H9 (cell line): Measurements from ENCODE around the gene WDR43. TPM values are rescaled to one million over a fixed set of nuclear protein-coding genes. Genes with fewer than 3 reads are reported as not detected.
A peak's percentile ranks its signal among the peaks of the same experiment; 100 is the strongest.

Experiments used
- DNase-seq: peaks from one replicate; pipeline ENCODE4 v3.0.0-alpha.2; 2017
- H2AFZ ChIP-seq: one replicate; pipeline ENCODE4 v1.6.1; 2013; ENCODE audit warnings: mild to moderate bottlenecking, low read length, control low read depth, moderate library complexity
- H2AK5ac ChIP-seq: 2 replicates; pipeline ENCODE4 v1.6.1; 2013; ENCODE audit warnings: low read length, control low read depth, mixed read lengths; ENCODE audit not compliant: insufficient read length
- H2BK120ac ChIP-seq: one replicate; pipeline ENCODE4 v1.6.1; 2013; ENCODE audit warnings: low read depth, mild to moderate bottlenecking, low read length, control low read depth, inconsistent platforms; ENCODE audit not compliant: poor library complexity, severe bottlenecking
- H2BK12ac ChIP-seq: 2 replicates; pipeline ENCODE4 v1.6.1; 2013; ENCODE audit warnings: low read length, control low read depth, mixed read lengths, low read depth; ENCODE audit not compliant: insufficient read length
- H2BK15ac ChIP-seq: 2 replicates; pipeline ENCODE4 v1.6.1; 2013; ENCODE audit warnings: low read depth, low read length, control low read depth
- H2BK20ac ChIP-seq: one replicate; pipeline ENCODE4 v1.6.1; 2013; ENCODE audit warnings: low read depth, mild to moderate bottlenecking, low read length, control low read depth, inconsistent platforms; ENCODE audit not compliant: poor library complexity, severe bottlenecking
- H2BK5ac ChIP-seq: 2 replicates; pipeline ENCODE4 v1.6.1; 2013; ENCODE audit warnings: low read length, control low read depth, mixed read lengths; ENCODE audit not compliant: insufficient read length
- H3K14ac ChIP-seq: 2 replicates; pipeline ENCODE4 v1.6.1; 2013; ENCODE audit warnings: low read length, control low read depth; ENCODE audit not compliant: insufficient read depth
- H3K18ac ChIP-seq: 2 replicates; pipeline ENCODE4 v1.6.1; 2013; ENCODE audit warnings: low read depth, mild to moderate bottlenecking, mixed read lengths, low read length, control low read depth; ENCODE audit not compliant: insufficient read length
- H3K23ac ChIP-seq: 2 replicates; pipeline ENCODE4 v1.6.1; 2013; ENCODE audit warnings: low read length, control low read depth, mixed read lengths, low read depth; ENCODE audit not compliant: insufficient read length
- H3K23me2 ChIP-seq: 2 replicates; pipeline ENCODE4 v1.6.1; 2013; ENCODE audit warnings: low read depth, mild to moderate bottlenecking, mixed read lengths, low read length, control low read depth; ENCODE audit not compliant: insufficient read length, poor library complexity, severe bottlenecking
- H3K27ac ChIP-seq: 2 replicates; pipeline ENCODE4 v1.5.1; 2013; ENCODE audit warnings: low read length, control low read depth, mixed read lengths, low read depth; ENCODE audit not compliant: insufficient read length
- H3K27me3 ChIP-seq: 2 replicates; pipeline ENCODE4 v1.6.1; 2013; ENCODE audit warnings: low read length, control low read depth, inconsistent platforms; ENCODE audit not compliant: insufficient read depth
- H3K4ac ChIP-seq: 2 replicates; pipeline ENCODE4 v1.6.1; 2013; ENCODE audit warnings: low read depth, mild to moderate bottlenecking, control low read depth, inconsistent platforms, low read length, moderate library complexity
- H3K4me1 ChIP-seq: 2 replicates; pipeline ENCODE4 v1.6.1; 2013; ENCODE audit warnings: low read length, control low read depth, inconsistent platforms; ENCODE audit not compliant: insufficient read depth
- H3K4me2 ChIP-seq: 2 replicates; pipeline ENCODE4 v1.6.1; 2013; ENCODE audit warnings: low read length, control low read depth, mixed read lengths; ENCODE audit not compliant: insufficient read length, insufficient read depth
- H3K56ac ChIP-seq: 2 replicates; pipeline ENCODE4 v1.6.1; 2013; ENCODE audit warnings: low read depth, mild to moderate bottlenecking, mixed read lengths, low read length, control low read depth; ENCODE audit not compliant: insufficient read length
- H3K79me1 ChIP-seq: 2 replicates; pipeline ENCODE4 v1.6.1; 2013; ENCODE audit warnings: low read depth, mild to moderate bottlenecking, moderate library complexity, low read length, control low read depth, inconsistent platforms; ENCODE audit not compliant: insufficient read depth, poor library complexity, severe bottlenecking
- H3K79me2 ChIP-seq: 2 replicates; pipeline ENCODE4 v1.6.1; 2013; ENCODE audit warnings: low read length, control low read depth, inconsistent platforms; ENCODE audit not compliant: insufficient read depth
- H3K9ac ChIP-seq: 2 replicates; pipeline ENCODE4 v1.6.1; 2013; ENCODE audit warnings: low read length, control low read depth, mixed read lengths; ENCODE audit not compliant: insufficient read length; ENCODE audit errors: extremely low read depth
- H3K9me3 ChIP-seq: one replicate; pipeline ENCODE4 v1.6.1; 2013; ENCODE audit warnings: low read depth, low read length, inconsistent platforms; ENCODE audit not compliant: control insufficient read depth
- H3T11ph ChIP-seq: one replicate; pipeline ENCODE4 v1.6.1; 2013; ENCODE audit warnings: mild to moderate bottlenecking, low read length, control low read depth, inconsistent platforms
- H4K20me1 ChIP-seq: one replicate; pipeline ENCODE4 v1.6.1; 2013; ENCODE audit not compliant: control insufficient read depth, insufficient read length, insufficient read depth
- H4K5ac ChIP-seq: 2 replicates; pipeline ENCODE4 v1.6.1; 2013; ENCODE audit warnings: low read depth, mild to moderate bottlenecking, mixed read lengths, low read length, control low read depth; ENCODE audit not compliant: insufficient read length
- H4K8ac ChIP-seq: replicated peaks from 2 replicates; pipeline ENCODE4 v1.6.1; 2013; ENCODE audit warnings: low read length, control low read depth, mixed read lengths, low read depth; ENCODE audit not compliant: insufficient read length
- H4K91ac ChIP-seq: 2 replicates; pipeline ENCODE4 v1.6.1; 2013; ENCODE audit warnings: low read depth, mild to moderate bottlenecking, moderate library complexity, mixed read lengths, low read length, control low read depth; ENCODE audit not compliant: insufficient read length
- H3K27ac Mint-ChIP-seq, 3 experiments: 2 replicates in 2 of 3; 3 replicates in 1 of 3; pipeline ENCODE4 v1.8.0; 2020 to 2021; ENCODE audit warnings: mixed read lengths in 3 of 3, mild to moderate bottlenecking in 1 of 3, moderate library complexity in 1 of 3
- H3K27me3 Mint-ChIP-seq: 2 replicates; pipeline ENCODE4 v1.8.0; 2021; ENCODE audit warnings: low read depth, mild to moderate bottlenecking, moderate library complexity, mixed read lengths
- H3K36me3 Mint-ChIP-seq, 3 experiments: 2 replicates in 2 of 3; 3 replicates in 1 of 3; pipeline ENCODE4 v1.8.0; 2020 to 2021; ENCODE audit warnings: low read depth in 3 of 3, mixed read lengths in 3 of 3; ENCODE audit not compliant: insufficient read depth in 1 of 3
- H3K4me1 Mint-ChIP-seq, 2 experiments: 2 replicates each; pipeline ENCODE4 v1.8.0; 2020; ENCODE audit warnings: mixed read lengths in 2 of 2
- H3K4me3 Mint-ChIP-seq, 2 experiments: 2 replicates in 1 of 2; 3 replicates in 1 of 2; pipeline ENCODE4 v1.8.0; 2020 to 2021; ENCODE audit warnings: mild to moderate bottlenecking in 2 of 2, mixed read lengths in 2 of 2, moderate library complexity in 1 of 2
- H3K9me3 Mint-ChIP-seq, 2 experiments: 2 replicates in 1 of 2; 3 replicates in 1 of 2; pipeline ENCODE4 v1.8.0; 2020; ENCODE audit warnings: mild to moderate bottlenecking in 2 of 2, mixed read lengths in 2 of 2, moderate library complexity in 1 of 2
- CTCF ChIP-seq: fragments of 200-600 bp; sonication (generic); conservative IDR thresholded peaks from 3 replicates; pipeline ENCODE4 v1.8.0; 2021; ENCODE audit warnings: antibody characterized with exemption, mild to moderate bottlenecking
- WGBS: extraction: QIAGEN DNeasy Blood & Tissue Kit; methylation state at CpG from one replicate; pipeline ENCODE4 v1.1.7; 2013; ENCODE audit warnings: missing lambda C conversion rate, low lambda C conversion rate, mixed read lengths; ENCODE audit not compliant: insufficient read length; ENCODE audit errors: extremely low coverage; 5-methylcytosine and 5-hydroxymethylcytosine counted together
- total RNA-seq: library from RNA; stranded (reverse); gene quantifications from 2 replicates; pipeline ENCODE4 v1.2.1, GENCODE V29; 2021

WDR43 gene
- total RNA-seq, 1 experiment from 2014 or later, result 186 TPM

DNA sequence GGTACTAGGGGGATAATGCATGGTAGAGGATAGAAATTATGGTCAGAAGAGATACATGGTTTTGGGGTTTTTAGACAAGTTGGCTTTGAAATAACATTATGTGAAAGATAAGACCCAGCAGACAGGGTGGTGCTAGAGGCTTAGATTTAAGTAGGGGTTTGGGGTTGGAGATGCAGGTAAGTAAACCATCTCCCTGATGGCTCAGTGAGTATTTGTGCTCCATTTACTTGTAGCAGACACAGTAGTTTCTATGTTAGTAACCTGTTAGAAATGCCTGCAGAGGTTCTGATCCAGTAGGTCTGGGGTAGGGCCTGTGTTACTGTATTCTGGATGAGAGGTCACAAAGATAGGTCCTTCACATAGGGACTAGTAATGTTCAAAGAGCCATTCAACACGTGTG, 13.7 kb downstream of the WDR43 start:
- H3K79me2 ChIP-seq, result peaks cover 42% of the 10 kb centered on the region; the same call in 1 of the 2 replicates
- no peak overlapping the region for H4K91ac ChIP-seq
- no peak overlapping the region for H2BK120ac ChIP-seq
- H3K79me1 ChIP-seq, result peaks cover 6% of the 10 kb centered on the region
- peaks cover 6 to 13% of the 10 kb centered on the region in 2 experiments; a peak in 2 of 4 replicates for H3K4me1 Mint-ChIP-seq
- no peaks in the 10 kb centered on the region for H3K23me2 ChIP-seq
- peak overlapping the region in 1 of 3 experiments; percentile 44; a peak in 2 of 7 replicates for H3K27ac Mint-ChIP-seq
- H3T11ph ChIP-seq, result no peak overlapping the region
- H2BK15ac ChIP-seq, result no peak overlapping the region
- H2AFZ ChIP-seq, result no peak overlapping the region
- no peak overlapping the region for H3K4me2 ChIP-seq
- H2BK20ac ChIP-seq, result no peak overlapping the region
- H3K18ac ChIP-seq, result no peak overlapping the region
- no peaks in the 10 kb centered on the region for H3K4me1 ChIP-seq
- H2BK5ac ChIP-seq, result no peak overlapping the region
- no peak for TF ChIP-seq CTCF
- no peak overlapping the region for H2BK12ac ChIP-seq
- H3K36me3 Mint-ChIP-seq, result peaks cover 61 to 87% (median 85%) of the 10 kb centered on the region in 3 experiments; a peak in 6 of 7 replicates
- H3K56ac ChIP-seq, result no peak overlapping the region
- H3K23ac ChIP-seq, result no peak overlapping the region
- no CpG with 5 or more reads among the region's 1 CpG for WGBS
- DNase-seq, result no peak
- H3K4ac ChIP-seq, result no peak overlapping the region
- no peak overlapping the region for H3K27ac ChIP-seq
- H4K8ac ChIP-seq, result no peak overlapping the region
- H3K27me3 Mint-ChIP-seq, result no peaks in the 10 kb centered on the region
- H3K4me3 Mint-ChIP-seq, result no peak overlapping the region
- H3K27me3 ChIP-seq, result no peaks in the 10 kb centered on the region
- H3K9me3 ChIP-seq, result no peaks in the 10 kb centered on the region
- no peak overlapping the region for H3K9ac ChIP-seq
- H2AK5ac ChIP-seq, result no peak overlapping the region
- no peaks in the 10 kb centered on the region for H3K9me3 Mint-ChIP-seq
- no peak overlapping the region for H4K5ac ChIP-seq
- no peak overlapping the region for H3K14ac ChIP-seq
- H4K20me1 ChIP-seq, result no peaks in the 10 kb centered on the region
